Right renal pelvis (tissue), 4 donors: ENCODE data around the gene AIRE. TPM values are rescaled to one million over a fixed set of nuclear protein-coding genes. Genes with fewer than 3 reads are reported as not detected.
"Not testable (repeated sequence)": the region's sequence is repeated elsewhere in the genome, so short reads cannot be mapped to it uniquely, and the experiment has no call there.

ENCODE experiments used
- DNase-seq, 4 donors: peaks; one replicate each; pipeline ENCODE4 v3.0.0-alpha.2; 2013; ENCODE audit warnings: low read depth in 4 of 4, low spot score in 3 of 4, missing footprints in 1 of 4
- polyA plus RNA-seq, 4 donors: library from polyadenylated mRNA; unstranded; fragments of 120-200 nt; gene quantifications; one replicate each; pipeline ENCODE4 v1.2.1, GENCODE V29; 2013; ENCODE audit not compliant: insufficient read length in 4 of 4

The AIRE gene
- polyA plus RNA-seq, 4 donors, result 0.28 to 0.68 (median 0.40) TPM

- DNase-seq, result no peak
Measured at GRCh38 chr21:44291078-44291935, 5.6 kb downstream of the AIRE start.

DNA sequence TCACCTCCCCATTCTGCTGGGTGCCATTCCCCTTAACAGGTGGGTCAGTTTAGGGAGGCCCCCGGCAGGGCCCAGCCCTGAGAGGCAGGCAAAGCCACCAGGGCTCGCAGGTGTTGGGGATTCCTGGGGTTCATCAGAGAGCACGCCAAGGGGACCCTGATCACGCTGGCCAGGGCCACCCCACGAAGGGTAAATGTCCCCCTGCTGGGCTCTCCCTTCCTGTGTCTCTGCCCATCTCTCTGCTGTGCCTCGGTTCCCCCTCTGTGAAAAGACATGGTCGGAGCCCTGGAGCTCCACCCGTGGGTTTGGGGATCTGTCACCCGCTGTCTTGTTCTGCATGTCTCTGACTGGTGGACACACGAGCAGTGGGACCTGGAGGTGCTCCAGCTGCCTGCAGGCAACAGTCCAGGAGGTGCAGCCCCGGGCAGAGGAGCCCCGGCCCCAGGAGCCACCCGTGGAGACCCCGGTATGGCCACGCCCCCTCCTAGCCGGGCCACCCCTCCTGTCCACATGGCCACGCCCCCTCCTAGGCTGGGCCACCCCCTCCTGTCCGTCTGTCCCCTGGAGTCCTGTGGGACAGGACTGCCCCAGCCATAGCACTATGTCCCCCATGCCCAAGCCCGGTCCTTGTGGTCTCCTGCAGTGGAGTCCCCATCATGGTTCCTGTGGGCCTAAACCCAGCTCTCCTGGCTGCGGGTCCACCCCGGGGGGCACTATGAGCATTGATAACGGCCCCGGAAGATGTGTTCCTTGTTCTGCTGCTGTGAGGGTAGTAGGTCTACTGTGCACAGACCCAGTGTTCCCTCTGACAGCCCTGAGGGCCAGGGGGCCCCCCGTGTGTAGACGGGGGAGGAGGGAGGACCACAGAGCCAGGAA is 6.5 kb downstream of the AIRE start:
- no peak for DNase-seq

DNA sequence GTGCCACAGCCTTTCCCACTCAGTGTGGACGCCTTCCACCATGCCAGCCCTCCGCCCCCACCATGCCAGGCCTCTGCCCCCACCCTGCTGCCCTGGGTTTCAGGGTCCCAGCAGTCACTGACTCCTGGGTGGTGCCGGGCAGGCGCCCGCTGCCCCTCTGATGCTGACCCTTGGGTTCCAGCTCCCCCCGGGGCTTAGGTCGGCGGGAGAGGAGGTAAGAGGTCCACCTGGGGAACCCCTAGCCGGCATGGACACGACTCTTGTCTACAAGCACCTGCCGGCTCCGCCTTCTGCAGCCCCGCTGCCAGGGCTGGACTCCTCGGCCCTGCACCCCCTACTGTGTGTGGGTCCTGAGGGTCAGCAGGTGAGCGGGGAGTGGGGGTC is 7.1 kb downstream of the AIRE start:
- no peak for DNase-seq

DNA sequence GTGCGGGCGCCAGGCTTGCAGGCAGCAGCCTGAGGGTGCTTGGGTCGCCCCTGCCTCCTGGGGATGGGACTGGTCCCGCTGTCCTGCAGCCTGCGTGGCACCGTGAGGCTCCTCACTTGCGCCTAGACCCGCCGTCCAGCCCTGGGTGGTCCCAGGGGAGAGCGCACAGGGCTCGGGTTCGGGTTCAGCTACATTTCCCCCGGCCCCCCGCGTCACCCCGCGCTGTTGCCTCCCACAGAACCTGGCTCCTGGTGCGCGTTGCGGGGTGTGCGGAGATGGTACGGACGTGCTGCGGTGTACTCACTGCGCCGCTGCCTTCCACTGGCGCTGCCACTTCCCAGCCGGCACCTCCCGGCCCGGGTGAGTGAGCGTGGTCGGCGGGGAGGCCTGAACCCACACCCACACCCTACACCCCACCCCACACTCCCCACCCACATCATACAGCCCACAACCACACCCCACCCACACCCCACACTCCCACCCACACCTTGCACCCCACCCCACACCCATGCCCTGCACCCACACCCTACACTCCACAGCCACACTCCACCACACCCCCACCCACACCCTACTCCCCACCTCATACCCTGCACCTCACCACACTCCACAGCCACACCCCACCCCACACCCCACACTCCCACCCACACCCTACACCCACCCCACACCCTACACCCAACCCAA is 8.0 kb downstream of the AIRE start:
- no peak for DNase-seq

DNA sequence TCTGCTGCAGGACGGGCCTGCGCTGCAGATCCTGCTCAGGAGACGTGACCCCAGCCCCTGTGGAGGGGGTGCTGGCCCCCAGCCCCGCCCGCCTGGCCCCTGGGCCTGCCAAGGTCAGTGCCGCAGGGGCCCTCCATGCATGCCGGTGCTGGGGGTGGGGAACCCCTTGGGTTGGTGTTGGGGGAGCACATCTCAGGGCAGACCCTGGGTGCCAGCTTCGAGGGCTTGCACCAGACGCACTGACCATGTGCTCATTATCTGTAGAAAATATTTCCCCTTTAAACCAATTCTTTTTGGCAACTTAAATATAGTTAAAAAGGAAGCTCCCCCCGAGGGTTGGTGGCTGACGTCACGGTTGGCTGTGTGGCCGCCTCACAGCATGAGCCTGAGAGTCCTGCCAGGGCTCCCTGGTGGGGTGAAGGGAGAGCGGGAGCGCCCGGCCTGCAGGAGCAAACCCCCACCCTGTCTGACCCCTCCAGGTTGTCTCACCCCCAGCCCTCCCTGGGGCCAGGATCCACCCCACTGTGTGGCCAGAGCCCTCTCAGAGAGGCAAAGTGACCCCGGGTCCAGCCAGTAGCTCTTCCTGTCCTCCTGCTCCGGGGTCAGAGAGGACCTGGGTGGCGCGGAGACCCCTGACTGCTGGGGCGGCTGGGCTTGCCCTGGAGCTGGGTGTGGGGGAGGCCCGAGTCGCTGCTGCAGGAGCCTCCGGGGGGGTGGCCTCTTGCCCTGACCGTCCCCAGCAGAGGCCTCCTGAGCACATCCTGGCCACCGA is 8.9 kb downstream of the AIRE start:
- DNase-seq, result no peak

GRCh38 chr21:44295163-44295573 is 9.5 kb downstream of the AIRE start:
- DNase-seq, result no peak

- no peak for DNase-seq
Measured at GRCh38 chr21:44295646-44296045, 10.0 kb downstream of the AIRE start.

- no peak for DNase-seq
Measured at GRCh38 chr21:44296103-44296519, 10.4 kb downstream of the AIRE start.

- no peak for DNase-seq
Measured at GRCh38 chr21:44296916-44297315, 11.2 kb downstream of the AIRE start.

DNA sequence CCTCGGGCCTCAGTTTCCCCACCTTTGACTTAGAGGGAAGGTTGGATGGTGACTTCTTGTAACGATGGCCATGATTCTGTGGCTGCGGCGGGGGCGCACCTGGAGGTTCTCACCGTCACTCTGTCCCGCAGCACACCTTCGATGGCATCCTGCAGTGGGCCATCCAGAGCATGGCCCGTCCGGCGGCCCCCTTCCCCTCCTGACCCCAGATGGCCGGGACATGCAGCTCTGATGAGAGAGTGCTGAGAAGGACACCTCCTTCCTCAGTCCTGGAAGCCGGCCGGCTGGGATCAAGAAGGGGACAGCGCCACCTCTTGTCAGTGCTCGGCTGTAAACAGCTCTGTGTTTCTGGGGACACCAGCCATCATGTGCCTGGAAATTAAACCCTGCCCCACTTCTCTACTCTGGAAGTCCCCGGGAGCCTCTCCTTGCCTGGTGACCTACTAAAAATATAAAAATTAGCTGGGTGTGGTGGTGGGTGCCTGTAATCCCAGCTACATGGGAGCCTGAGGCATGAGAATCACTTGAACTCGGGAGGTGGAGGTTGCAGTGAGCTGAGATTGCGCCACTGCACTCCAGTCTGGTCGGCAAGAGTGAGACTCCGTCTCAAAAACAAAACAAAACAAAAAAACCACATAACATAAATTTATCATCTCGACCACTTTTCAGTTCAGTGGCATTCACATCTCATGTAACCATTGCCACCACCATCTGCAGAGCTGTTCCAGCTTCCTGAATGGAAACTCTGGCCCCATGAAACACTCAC is 12.0 kb downstream of the AIRE start:
- peak in 3 of 4 donors; percentile 68 to 74 (median 69) for DNase-seq

GRCh38 chr21:44298301-44298700 is 12.6 kb downstream of the AIRE start:
- DNase-seq, result no peak

DNA sequence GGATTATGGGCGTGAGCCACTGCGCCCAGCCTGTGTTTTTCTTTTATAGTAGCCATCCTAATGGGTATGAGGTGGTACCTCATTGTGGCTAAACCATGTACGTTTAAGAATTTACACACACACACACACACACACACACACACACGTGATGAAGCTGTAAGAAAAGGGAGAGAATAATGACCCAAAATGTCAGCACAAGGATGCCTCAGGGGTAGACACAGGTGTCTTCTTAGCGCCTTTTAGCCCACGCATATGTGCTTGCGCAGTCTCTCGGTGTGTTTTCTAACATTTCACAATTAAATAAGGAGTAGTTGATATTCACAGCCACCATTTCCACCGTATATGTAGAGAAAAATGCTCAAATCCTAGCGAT is 13.4 kb downstream of the AIRE start:
- no peak for DNase-seq

GRCh38 chr21:44299458-44300261 is 14.0 kb downstream of the AIRE start, which contains the start of gene PFKL:
TSS of gene PFKL (plus strand) at chr21:44300053. CDS start at chr21:44300106, 53 bp downstream.
- DNase-seq, result peak in 1 of 4 donors; percentile 52

DNA sequence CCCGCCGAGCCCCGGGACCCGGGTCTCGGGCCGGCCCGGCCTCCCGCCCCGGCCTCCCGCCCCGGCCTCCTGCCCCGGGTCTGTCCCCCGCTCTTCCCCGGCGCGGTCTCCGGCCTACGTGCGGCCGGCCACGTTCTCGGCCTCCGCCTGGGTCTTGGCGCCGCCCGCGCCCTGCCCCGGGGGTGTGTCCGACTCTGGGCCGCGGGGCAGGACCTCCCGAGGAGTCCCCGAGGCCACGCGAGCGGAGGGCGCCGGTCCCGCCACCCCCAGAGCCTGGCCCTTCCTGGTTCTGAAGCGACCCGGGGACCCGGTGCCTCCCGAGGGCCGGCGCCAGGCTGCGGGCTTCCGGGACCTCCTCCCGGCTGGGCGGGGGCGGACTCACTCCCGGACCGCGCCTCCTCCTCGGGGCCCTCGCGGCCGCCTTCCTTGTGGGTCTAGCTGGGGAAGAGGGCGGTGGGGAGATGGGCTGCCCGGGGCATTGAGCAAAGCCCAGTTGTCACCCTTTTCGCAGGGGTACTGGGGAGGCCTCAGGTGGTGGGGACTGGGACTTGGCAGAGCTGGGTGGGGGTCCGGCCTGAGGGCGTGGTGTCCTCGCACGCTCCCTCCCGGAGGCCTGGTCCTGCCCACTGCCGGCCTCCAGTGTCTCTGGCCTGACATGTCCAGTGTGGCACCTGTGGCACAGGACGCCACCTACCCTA is 14.7 kb downstream of the AIRE start:
- no peak for DNase-seq

GRCh38 chr21:44301141-44301540 is 15.5 kb downstream of the AIRE start:
- no peak for DNase-seq

- DNase-seq, result no peak
Measured at GRCh38 chr21:44301961-44302406, 16.3 kb downstream of the AIRE start.

GRCh38 chr21:44302573-44303401 is 17.1 kb downstream of the AIRE start:
- not testable (repeated sequence) for DNase-seq
